ENCODE data around the gene SIRPG.

The SIRPG gene

GRCh38 chr20:1696521-1697209 is 39.1 kb upstream of the SIRPG start:
- no peak for DNase-seq (ENCODE audit: low read depth)
- no peak for TF ChIP-seq CTCF (IDR thresholded peaks at IDR 0.05; ENCODE audit: insufficient read depth, low read depth, low read length, missing control alignments)

GRCh38 chr20:1694672-1695071 is 37.1 kb upstream of the SIRPG start:
- H3K4me3 ChIP-seq (ENCODE audit: low read length) = no peak overlapping the region
- no peak for DNase-seq (ENCODE audit: low read depth)
- no peak for TF ChIP-seq CTCF (IDR thresholded peaks at IDR 0.05; ENCODE audit: insufficient read depth, low read depth, low read length, missing control alignments)

More at GRCh38 chr20:1696521-1697209, 39.1 kb upstream of the SIRPG start:
- H3K4me3 ChIP-seq (ENCODE audit: low read length) = no peak overlapping the region

- no peak for TF ChIP-seq CTCF (IDR thresholded peaks at IDR 0.05; ENCODE audit: insufficient read depth, low read depth, low read length, missing control alignments)
- no peak overlapping the region for H3K4me3 ChIP-seq (ENCODE audit: low read length)
- no peak for DNase-seq (ENCODE audit: low read depth)
These were observed 35.8 kb upstream of the SIRPG start for GRCh38 chr20:1693427-1693826.

- no peak overlapping the region for H3K4me3 ChIP-seq (ENCODE audit: low read length)
- TF ChIP-seq CTCF (IDR thresholded peaks at IDR 0.05; ENCODE audit: insufficient read depth, low read depth, low read length, missing control alignments) = no peak
- no peak for DNase-seq (ENCODE audit: low read depth)
These were observed 32.1 kb upstream of the SIRPG start for GRCh38 chr20:1689721-1690120.

GRCh38 chr20:1688886-1689538 is 31.4 kb upstream of the SIRPG start:
- TF ChIP-seq CTCF (IDR thresholded peaks at IDR 0.05; ENCODE audit: insufficient read depth, low read depth, low read length, missing control alignments) = no peak
- no peak for DNase-seq (ENCODE audit: low read depth)
- no peak overlapping the region for H3K4me3 ChIP-seq (ENCODE audit: low read length)

GRCh38 chr20:1687053-1687452 is 29.5 kb upstream of the SIRPG start:
- DNase-seq (ENCODE audit: low read depth) = no peak
- no peak overlapping the region for H3K4me3 ChIP-seq (ENCODE audit: low read length)
- TF ChIP-seq CTCF (IDR thresholded peaks at IDR 0.05; ENCODE audit: insufficient read depth, low read depth, low read length, missing control alignments) = no peak

Measured in epithelial cell of esophagus (primary cell).